Esophagus muscularis mucosa (tissue), 4 donors: ENCODE results near the gene SH3GLB2. TPM values are rescaled to one million over a fixed set of nuclear protein-coding genes. Genes with fewer than 3 reads are reported as not detected.
"Not testable (repeated sequence)": the region's sequence is repeated elsewhere in the genome, so short reads cannot be mapped to it uniquely, and the experiment has no call there.

Source experiments
- DNase-seq: peaks from one replicate; pipeline ENCODE4 v3.0.0-alpha.2; 2017; ENCODE audit errors: extremely low spot score
- H3K27ac ChIP-seq, 4 donors: fragments of 200-600 bp; sonication (generic); replicated peaks in 1 of 4; 1 replicate in 3 of 4; 2 replicates in 1 of 4; pipeline ENCODE4 v1.5.1; 2016 to 2019; ENCODE audit warnings: mild to moderate bottlenecking in 1 of 4
- H3K27me3 ChIP-seq, 4 donors: fragments of 200-600 bp; sonication (generic); one replicate each; pipeline versions ENCODE4 v1.5.1 to v1.6.0; 2016 to 2019
- H3K36me3 ChIP-seq, 4 donors: fragments of 200-600 bp; sonication (generic); one replicate each; pipeline ENCODE4 v1.5.1; 2016 to 2019
- H3K4me1 ChIP-seq, 4 donors: fragments of 200-600 bp; sonication (generic); one replicate each; pipeline ENCODE4 v1.5.1; 2016 to 2019
- H3K4me3 ChIP-seq, 4 donors: fragments of 200-600 bp; sonication (generic); 1 replicate in 2 of 4; 2 replicates in 2 of 4; pipeline ENCODE4 v1.5.1; 2016 to 2019; ENCODE audit warnings: mild to moderate bottlenecking in 4 of 4, moderate library complexity in 1 of 4
- H3K9me3 ChIP-seq, 4 donors: fragments of 200-600 bp; sonication (generic); 1 replicate in 3 of 4; 2 replicates in 1 of 4; pipeline ENCODE4 v1.5.1; 2016 to 2019
- CTCF ChIP-seq, 3 experiments: fragments of 200-600 bp in 2 of 3; fragments of 450-650 bp in 1 of 3; sonication (generic) in 2 of 3; IDR thresholded peaks; one replicate each; pipeline ENCODE4 v1.5.1; 2017 to 2019; ENCODE audit warnings: antibody characterized with exemption in 3 of 3, mild to moderate bottlenecking in 2 of 3, moderate library complexity in 1 of 3
- EP300 ChIP-seq: sonication (generic); formaldehyde crosslinking; IDR thresholded peaks from one replicate; pipeline ENCODE4 v1.6.1; 2017; ENCODE audit warnings: antibody characterized with exemption
- POLR2A ChIP-seq: fragments of 450-650 bp; IDR thresholded peaks from one replicate; pipeline ENCODE4 v1.6.1; 2017; ENCODE audit warnings: antibody characterized with exemption, moderate library complexity, mild to moderate bottlenecking, low read depth
- POLR2AphosphoS5 ChIP-seq, 2 donors: sonication (generic); formaldehyde crosslinking; IDR thresholded peaks; one replicate each; pipeline ENCODE4 v1.6.1; 2017; ENCODE audit warnings: antibody characterized with exemption in 2 of 2
- WGBS: methylation state at CpG from one replicate; pipeline ENCODE4 v1.1.5; 2018; 5-methylcytosine and 5-hydroxymethylcytosine counted together
- intact Hi-C: fragments of 100-400 bp; cut with DNase I; formaldehyde crosslinking; loops from one replicate; pipeline ENCODE4 v1.15.1; 2023
- total RNA-seq, 4 donors: library from RNA; depleted of rRNA; stranded (reverse); fragments of >200 nt; gene quantifications; one replicate each; pipeline versions ENCODE4 v1.1.0 to v1.2.1, GENCODE V29; 2016

SH3GLB2 gene
- total RNA-seq, 4 donors from 2014 or later, result 71.6 to 92.3 (median 88.5) TPM

GRCh38 chr9:129006328-129007034, 21.6 kb downstream of the SH3GLB2 start:
- Histone ChIP-seq H3K4me3 (no peak overlapping the region), H3K27me3 (no peaks in the 10 kb centered on the region), H3K36me3 (peaks cover 26 to 97% (median 95%) of the 10 kb centered on the region in 4 donors), H3K9me3 (no peaks in the 10 kb centered on the region), H3K4me1 (peaks cover 13 to 25% (median 22%) of the 10 kb centered on the region in 4 donors), H3K27ac (peak overlapping the region; percentile 49 to 65 (median 54))
- DNase-seq, result no peak
- TF ChIP-seq POLR2A (no peak), CTCF (IDR thresholded peaks at IDR 0.05) (peak; percentile 71 to 87 (median 76)), EP300 (no peak), POLR2AphosphoS5 (IDR thresholded peaks at IDR 0.05) (peak in 1 of 2 donors; percentile 36)
- intact Hi-C loops, result no loop called here
- WGBS, result 51% methylated on average over 21 of the region's 21 CpGs

GRCh38 chr9:129005336-129005997, 22.7 kb downstream of the SH3GLB2 start:
- DNase-seq, result no peak
- H3K27ac ChIP-seq, result peak overlapping the region in 1 of 4 donors; percentile 65

GRCh38 chr9:129004173-129004572, 24.0 kb downstream of the SH3GLB2 start:
- H3K27ac ChIP-seq, H3K4me3 ChIP-seq, DNase-seq, H3K9me3 ChIP-seq, H3K27me3 ChIP-seq, intact Hi-C loops: not testable (repeated sequence)
- Histone ChIP-seq H3K4me1 (peaks cover 13 to 25% (median 22%) of the 10 kb centered on the region in 4 donors), H3K36me3 (peaks cover 39 to 97% (median 94%) of the 10 kb centered on the region in 4 donors)
- WGBS, result 87% methylated on average over 6 of the region's 6 CpGs

More at GRCh38 chr9:129005336-129005997, 22.7 kb downstream of the SH3GLB2 start:
- intact Hi-C loops, result no loop called here
- H3K36me3 ChIP-seq, result peaks cover 32 to 97% (median 94%) of the 10 kb centered on the region in 4 donors
- TF ChIP-seq POLR2A (no peak), EP300 (no peak), CTCF (IDR thresholded peaks at IDR 0.05) (no peak), POLR2AphosphoS5 (IDR thresholded peaks at IDR 0.05) (no peak)
- no peak overlapping the region for H3K4me3 ChIP-seq
- no peaks in the 10 kb centered on the region for H3K27me3 ChIP-seq
- WGBS, result 78% methylated on average over 10 of the region's 10 CpGs
- peaks cover 13 to 25% (median 22%) of the 10 kb centered on the region in 4 donors for H3K4me1 ChIP-seq
- no peaks in the 10 kb centered on the region for H3K9me3 ChIP-seq

GRCh38 chr9:129002992-129003391, 25.1 kb downstream of the SH3GLB2 start:
- no peak for TF ChIP-seq EP300
- no peak for TF ChIP-seq POLR2AphosphoS5 (IDR thresholded peaks at IDR 0.05)
- no peak for TF ChIP-seq CTCF (IDR thresholded peaks at IDR 0.05)
- TF ChIP-seq POLR2A, result no peak
- Histone ChIP-seq H3K27me3 (no peaks in the 10 kb centered on the region), H3K9me3 (no peaks in the 10 kb centered on the region), H3K4me3 (no peak overlapping the region), H3K27ac (no peak overlapping the region), H3K36me3 (peaks cover 51 to 97% (median 94%) of the 10 kb centered on the region in 4 donors), H3K4me1 (peaks cover 13 to 19% (median 19%) of the 10 kb centered on the region in 4 donors)
- intact Hi-C loops, result no loop called here
- DNase-seq, result no peak
- WGBS, result 90% methylated on average over 4 of the region's 9 CpGs
